ENCODE measurements around the gene LMAN1L.

GRCh38 chr15:74870436-74871215 lies 58.0 kb downstream of the LMAN1L start:
- TF ChIP-seq CTCF (IDR thresholded peaks at IDR 0.05) (no peak), POLR2A (IDR thresholded peaks at IDR 0.05) (no peak), POLR2AphosphoS5 (IDR thresholded peaks at IDR 0.05) (no peak), EP300 (IDR thresholded peaks at IDR 0.05) (no peak)
